Measurements from ENCODE around the gene AKR1D1.
"Not testable (repeated sequence)": the region's sequence is repeated elsewhere in the genome, so short reads cannot be mapped to it uniquely, and the experiment has no call there.

GRCh38 chr7:138146757-138147734 lies 70.8 kb downstream of the AKR1D1 start:
- not testable (repeated sequence) for TF ChIP-seq CTCF (IDR thresholded peaks at IDR 0.05; ENCODE audit: borderline replicate concordance, extremely low read depth, low read length, poor library complexity, severe bottlenecking); EZH2 (IDR thresholded peaks at IDR 0.05; ENCODE audit: borderline replicate concordance, low read depth, low read length, severe bottlenecking)

Data from DND-41 (cell line).